Activated T-helper 17 cell treated with anti-CD3 and anti-CD28 coated beads, Interleukin-2, amount 50 U/mL, for 72 hours (primary cell): ENCODE measurements around the gene PKP1. TPM values are rescaled to one million over a fixed set of nuclear protein-coding genes. Genes with fewer than 3 reads are reported as not detected.

ENCODE experiments used
- ATAC-seq: fragments of 150-1000 bp; cut with Tn5 transposase; replicated peaks from 2 replicates; pipeline ENCODE4 v1.10.0; 2021; ENCODE audit warnings: mild to moderate bottlenecking, moderate library complexity
- H3K27ac Mint-ChIP-seq: one replicate; pipeline ENCODE4 v1.8.0; 2022; ENCODE audit warnings: mixed read lengths
- H3K27me3 Mint-ChIP-seq: one replicate; pipeline ENCODE4 v1.8.0; 2022; ENCODE audit warnings: mixed read lengths
- H3K36me3 Mint-ChIP-seq: one replicate; pipeline ENCODE4 v1.8.0; 2022; ENCODE audit warnings: low read depth, mild to moderate bottlenecking, mixed read lengths
- H3K4me1 Mint-ChIP-seq: one replicate; pipeline ENCODE4 v1.8.0; 2022; ENCODE audit warnings: mixed read lengths
- H3K4me3 Mint-ChIP-seq: one replicate; pipeline ENCODE4 v1.8.0; 2022; ENCODE audit warnings: mild to moderate bottlenecking, mixed read lengths
- H3K9me3 Mint-ChIP-seq: one replicate; pipeline ENCODE4 v1.8.0; 2022; ENCODE audit warnings: mixed read lengths
- total RNA-seq, 2 donors: library from RNA; stranded (reverse); gene quantifications; one replicate each; pipeline ENCODE4 v1.2.3, GENCODE V29; 2022

PKP1 gene
- total RNA-seq, 2 donors from 2014 or later, result not detected

GRCh38 chr1:201318504-201319340 is 35.4 kb downstream of the PKP1 start:
- H3K27me3 Mint-ChIP-seq, result peaks cover 20% of the 10 kb centered on the region
- no peak overlapping the region for H3K4me3 Mint-ChIP-seq
- H3K9me3 Mint-ChIP-seq, result no peaks in the 10 kb centered on the region
- no peaks in the 10 kb centered on the region for H3K36me3 Mint-ChIP-seq
- H3K4me1 Mint-ChIP-seq, result no peaks in the 10 kb centered on the region
- no peak for ATAC-seq
- H3K27ac Mint-ChIP-seq, result no peak overlapping the region

GRCh38 chr1:201319631-201320030 is 36.3 kb downstream of the PKP1 start:
- H3K4me3 Mint-ChIP-seq, result no peak overlapping the region
- no peaks in the 10 kb centered on the region for H3K36me3 Mint-ChIP-seq
- H3K27ac Mint-ChIP-seq, result no peak overlapping the region
- peaks cover 17% of the 10 kb centered on the region for H3K27me3 Mint-ChIP-seq
- H3K9me3 Mint-ChIP-seq, result no peaks in the 10 kb centered on the region
- ATAC-seq, result no peak
- no peaks in the 10 kb centered on the region for H3K4me1 Mint-ChIP-seq

- no peak overlapping the region for H3K27ac Mint-ChIP-seq
- no peak for ATAC-seq
- H3K9me3 Mint-ChIP-seq, result no peaks in the 10 kb centered on the region
- peaks cover 12% of the 10 kb centered on the region for H3K27me3 Mint-ChIP-seq
- H3K36me3 Mint-ChIP-seq, result no peaks in the 10 kb centered on the region
- H3K4me3 Mint-ChIP-seq, result no peak overlapping the region
- H3K4me1 Mint-ChIP-seq, result no peaks in the 10 kb centered on the region
Measured at GRCh38 chr1:201320168-201320788, 37.0 kb downstream of the PKP1 start.

- Mint-ChIP-seq H3K27ac (no peak overlapping the region), H3K9me3 (no peaks in the 10 kb centered on the region), H3K4me3 (no peak overlapping the region), H3K4me1 (peaks cover 4% of the 10 kb centered on the region), H3K36me3 (no peaks in the 10 kb centered on the region), H3K27me3 (peaks cover 12% of the 10 kb centered on the region)
- no peak for ATAC-seq
Measured at GRCh38 chr1:201321826-201322390, 38.6 kb downstream of the PKP1 start.

GRCh38 chr1:201322653-201323510 is 39.6 kb downstream of the PKP1 start:
- ATAC-seq, result no peak
- H3K9me3 Mint-ChIP-seq, result no peaks in the 10 kb centered on the region
- H3K4me3 Mint-ChIP-seq, result no peak overlapping the region

GRCh38 chr1:201324306-201324705 is 41.0 kb downstream of the PKP1 start:
- no peak for ATAC-seq
- Mint-ChIP-seq H3K27me3 (peaks cover 12% of the 10 kb centered on the region), H3K27ac (no peak overlapping the region), H3K9me3 (no peaks in the 10 kb centered on the region), H3K4me1 (peaks cover 4% of the 10 kb centered on the region), H3K4me3 (no peak overlapping the region), H3K36me3 (no peaks in the 10 kb centered on the region)

More at GRCh38 chr1:201322653-201323510, 39.6 kb downstream of the PKP1 start:
- Mint-ChIP-seq H3K27ac (no peak overlapping the region), H3K4me1 (peaks cover 4% of the 10 kb centered on the region), H3K27me3 (peaks cover 12% of the 10 kb centered on the region), H3K36me3 (no peaks in the 10 kb centered on the region)

- Mint-ChIP-seq H3K4me1 (peaks cover 4% of the 10 kb centered on the region), H3K27me3 (peaks cover 10% of the 10 kb centered on the region), H3K4me3 (no peak overlapping the region), H3K27ac (no peak overlapping the region), H3K36me3 (no peaks in the 10 kb centered on the region), H3K9me3 (no peaks in the 10 kb centered on the region)
- no peak for ATAC-seq
Measured at GRCh38 chr1:201324821-201325677, 41.7 kb downstream of the PKP1 start.

GRCh38 chr1:201325678-201326060 is 42.4 kb downstream of the PKP1 start:
- Mint-ChIP-seq H3K27ac (no peak overlapping the region), H3K36me3 (no peaks in the 10 kb centered on the region), H3K9me3 (no peaks in the 10 kb centered on the region), H3K4me1 (peaks cover 4% of the 10 kb centered on the region), H3K4me3 (no peak overlapping the region), H3K27me3 (peaks cover 9% of the 10 kb centered on the region)
- no peak for ATAC-seq

GRCh38 chr1:201326710-201327109 is 43.4 kb downstream of the PKP1 start:
- Mint-ChIP-seq H3K4me1 (peaks cover 4% of the 10 kb centered on the region), H3K9me3 (no peaks in the 10 kb centered on the region), H3K27me3 (peaks cover 9% of the 10 kb centered on the region), H3K36me3 (no peaks in the 10 kb centered on the region), H3K27ac (no peak overlapping the region), H3K4me3 (no peak overlapping the region)
- ATAC-seq, result no peak

GRCh38 chr1:201327687-201328240 is 44.5 kb downstream of the PKP1 start:
- Mint-ChIP-seq H3K36me3 (no peaks in the 10 kb centered on the region), H3K27ac (no peak overlapping the region), H3K4me1 (peaks cover 4% of the 10 kb centered on the region), H3K4me3 (no peak overlapping the region), H3K9me3 (no peaks in the 10 kb centered on the region), H3K27me3 (peaks cover 9% of the 10 kb centered on the region)
- no peak for ATAC-seq

GRCh38 chr1:201328576-201328975 is 45.3 kb downstream of the PKP1 start:
- Mint-ChIP-seq H3K4me1 (peaks cover 4% of the 10 kb centered on the region), H3K9me3 (no peaks in the 10 kb centered on the region), H3K27me3 (peaks cover 9% of the 10 kb centered on the region), H3K36me3 (no peaks in the 10 kb centered on the region), H3K27ac (no peak overlapping the region), H3K4me3 (no peak overlapping the region)
- ATAC-seq, result no peak

GRCh38 chr1:201329286-201329685 is 46.0 kb downstream of the PKP1 start:
- Mint-ChIP-seq H3K9me3 (no peaks in the 10 kb centered on the region), H3K4me3 (no peak overlapping the region), H3K36me3 (no peaks in the 10 kb centered on the region), H3K4me1 (peaks cover 4% of the 10 kb centered on the region), H3K27me3 (peaks cover 5% of the 10 kb centered on the region), H3K27ac (no peak overlapping the region)
- ATAC-seq, result no peak

GRCh38 chr1:201329801-201330200 is 46.5 kb downstream of the PKP1 start:
- peaks cover 4% of the 10 kb centered on the region for H3K4me1 Mint-ChIP-seq
- H3K36me3 Mint-ChIP-seq, result no peaks in the 10 kb centered on the region
- no peak for ATAC-seq
- H3K9me3 Mint-ChIP-seq, result no peaks in the 10 kb centered on the region
- no peak overlapping the region for H3K4me3 Mint-ChIP-seq
- no peak overlapping the region for H3K27ac Mint-ChIP-seq
- peaks cover 5% of the 10 kb centered on the region for H3K27me3 Mint-ChIP-seq
